ENCODE measurements around the gene NFYC.

NFYC gene

DNA sequence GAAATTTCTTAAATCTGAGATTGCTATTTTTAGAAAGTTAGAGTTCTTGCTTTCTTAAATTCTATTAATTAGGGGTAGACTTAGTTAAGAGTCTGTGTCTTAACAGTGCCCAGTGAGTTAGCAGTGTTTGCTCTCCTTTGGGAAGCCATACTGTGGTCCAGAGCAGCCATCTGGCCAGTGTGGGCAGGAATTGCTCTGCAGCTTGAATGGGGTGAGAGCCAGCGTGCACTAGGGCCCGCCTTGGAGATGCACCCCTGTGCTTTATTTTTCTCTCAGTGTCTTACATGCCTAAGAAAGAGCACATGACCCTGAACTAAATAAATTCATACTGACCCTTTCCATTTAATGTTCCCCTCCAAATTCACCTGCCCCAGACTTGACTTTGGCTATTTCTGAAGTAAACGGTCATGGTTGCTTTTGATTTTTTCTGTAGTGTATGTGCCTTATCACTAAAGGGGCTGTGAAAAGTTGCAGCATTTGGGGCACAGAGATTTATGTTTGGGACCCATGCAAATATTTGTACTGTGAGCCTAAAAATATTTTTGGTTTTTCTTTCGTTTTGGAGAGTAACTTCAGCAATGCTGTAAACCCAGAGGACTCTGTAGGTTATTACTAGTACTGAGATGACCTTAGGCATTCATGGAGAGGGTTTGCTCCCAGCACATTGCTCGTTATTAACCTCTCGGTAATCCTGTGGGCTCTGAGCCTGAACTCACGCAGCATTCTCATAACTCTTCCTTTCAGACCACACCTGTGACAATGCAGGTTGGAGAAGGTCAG is 70.8 kb downstream of the NFYC start:
- DNase-seq: no peak

DNA sequence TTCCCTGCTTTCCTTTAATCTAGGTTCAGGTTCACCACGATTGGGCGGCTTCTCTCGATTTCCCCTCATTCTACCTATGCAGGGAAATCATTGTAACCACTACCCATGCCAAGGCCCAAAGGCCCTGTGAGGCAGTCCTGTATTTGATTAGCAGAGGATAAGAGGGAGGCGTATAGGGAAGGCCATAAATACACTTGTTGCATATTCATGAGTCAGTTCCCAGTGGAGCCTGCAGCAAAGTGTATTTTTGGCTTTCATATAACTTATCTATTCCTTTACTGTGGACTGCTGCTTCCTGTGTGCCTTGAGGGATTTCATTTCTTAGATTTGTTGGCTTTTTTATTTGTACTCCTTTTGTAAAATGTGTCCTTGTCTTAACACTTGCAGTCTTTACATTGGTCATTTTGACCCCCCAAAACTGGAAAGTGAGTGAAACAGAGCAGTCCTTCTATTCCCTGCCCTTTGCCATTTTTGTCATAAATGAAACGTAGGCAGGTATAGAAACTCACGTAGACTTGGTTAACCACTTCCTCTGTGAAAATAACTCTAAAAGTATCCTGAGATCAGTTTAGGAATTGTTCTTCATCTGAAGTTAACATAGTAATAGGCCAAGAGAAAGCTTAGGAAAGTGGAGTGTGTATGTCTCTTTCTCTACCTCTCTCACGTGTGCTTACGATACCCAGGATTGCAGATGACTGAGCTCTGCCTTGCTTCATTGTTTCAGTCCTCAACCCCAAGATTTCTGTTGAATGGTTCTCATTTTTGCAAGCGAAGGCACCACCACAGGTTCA is 72.4 kb downstream of the NFYC start:
- DNase-seq: no peak

GRCh38 chr1:40764981-40765380 is 73.5 kb downstream of the NFYC start:
- DNase-seq: no peak

GRCh38 chr1:40766017-40766416 is 74.5 kb downstream of the NFYC start:
- no peak for DNase-seq

- no peak for DNase-seq
Observed at GRCh38 chr1:40766560-40766959, 75.1 kb downstream of the NFYC start.

- no peak for DNase-seq
Observed at GRCh38 chr1:40768146-40768990, 76.9 kb downstream of the NFYC start.

- DNase-seq: no peak
Observed at GRCh38 chr1:40769815-40770214, 78.3 kb downstream of the NFYC start.

- no peak for DNase-seq
Observed at GRCh38 chr1:40770296-40771070, 79.0 kb downstream of the NFYC start.

GRCh38 chr1:40772146-40772955 is 80.8 kb downstream of the NFYC start:
- no peak for DNase-seq

DNA sequence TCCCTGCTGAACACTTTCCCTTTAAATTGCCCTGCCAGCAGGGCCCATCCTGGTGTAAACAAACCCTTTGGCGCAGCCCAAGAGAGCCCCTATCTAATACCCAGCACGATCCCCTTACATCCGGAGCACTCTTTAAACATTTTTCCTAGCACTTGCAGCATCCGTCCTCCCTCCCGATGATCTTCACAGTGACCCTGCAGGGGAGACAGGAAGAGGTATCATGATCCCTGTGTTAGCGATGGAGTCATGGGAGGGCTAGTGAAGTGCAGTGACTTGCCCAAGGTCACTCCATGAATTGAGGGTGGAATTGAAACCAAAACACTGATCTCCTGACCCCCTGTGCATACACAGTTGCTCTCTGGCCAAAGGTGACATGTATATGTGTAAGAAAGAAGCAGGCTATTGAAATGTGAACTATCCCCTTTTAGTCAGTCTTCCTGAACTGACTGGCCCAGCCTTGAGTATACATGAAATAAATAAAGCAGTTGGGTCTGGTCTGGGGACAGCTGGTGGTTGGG is 82.3 kb downstream of the NFYC start:
- DNase-seq: no peak

DNA sequence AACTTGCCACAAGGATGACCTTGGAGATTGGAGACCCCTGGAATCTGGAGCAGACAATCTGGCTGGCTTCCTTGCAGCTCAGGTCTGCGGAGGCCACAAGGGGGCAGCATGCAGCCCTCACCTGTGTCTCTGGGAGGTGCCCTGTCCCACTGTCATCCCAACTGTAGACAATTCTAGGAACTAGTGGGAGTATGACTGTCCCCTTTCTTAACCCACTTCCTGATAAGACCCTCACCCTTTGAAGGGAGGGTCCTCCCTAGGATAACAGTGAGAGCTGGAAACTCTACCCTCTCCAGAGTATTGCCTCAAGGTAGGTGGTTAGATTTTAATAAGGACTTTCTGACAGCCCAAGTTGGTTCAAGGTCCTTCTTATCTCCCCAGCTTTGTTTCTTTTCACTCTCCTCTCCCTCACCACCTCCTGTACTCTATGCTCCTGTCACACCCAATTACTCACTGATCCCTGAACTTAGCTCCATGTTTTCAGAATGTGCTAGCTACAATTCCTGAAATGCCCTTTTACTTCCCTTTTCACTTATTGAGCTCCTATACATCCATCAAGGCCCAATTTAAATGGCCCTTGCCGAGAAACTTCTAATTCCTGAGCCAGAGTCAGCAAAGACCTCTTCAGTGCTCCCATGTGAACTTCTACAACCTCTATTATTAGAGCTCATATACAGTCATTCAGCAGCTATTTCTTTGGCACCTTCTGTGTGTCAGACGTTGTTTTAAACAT is 82.9 kb downstream of the NFYC start:
- DNase-seq: no peak

DNA sequence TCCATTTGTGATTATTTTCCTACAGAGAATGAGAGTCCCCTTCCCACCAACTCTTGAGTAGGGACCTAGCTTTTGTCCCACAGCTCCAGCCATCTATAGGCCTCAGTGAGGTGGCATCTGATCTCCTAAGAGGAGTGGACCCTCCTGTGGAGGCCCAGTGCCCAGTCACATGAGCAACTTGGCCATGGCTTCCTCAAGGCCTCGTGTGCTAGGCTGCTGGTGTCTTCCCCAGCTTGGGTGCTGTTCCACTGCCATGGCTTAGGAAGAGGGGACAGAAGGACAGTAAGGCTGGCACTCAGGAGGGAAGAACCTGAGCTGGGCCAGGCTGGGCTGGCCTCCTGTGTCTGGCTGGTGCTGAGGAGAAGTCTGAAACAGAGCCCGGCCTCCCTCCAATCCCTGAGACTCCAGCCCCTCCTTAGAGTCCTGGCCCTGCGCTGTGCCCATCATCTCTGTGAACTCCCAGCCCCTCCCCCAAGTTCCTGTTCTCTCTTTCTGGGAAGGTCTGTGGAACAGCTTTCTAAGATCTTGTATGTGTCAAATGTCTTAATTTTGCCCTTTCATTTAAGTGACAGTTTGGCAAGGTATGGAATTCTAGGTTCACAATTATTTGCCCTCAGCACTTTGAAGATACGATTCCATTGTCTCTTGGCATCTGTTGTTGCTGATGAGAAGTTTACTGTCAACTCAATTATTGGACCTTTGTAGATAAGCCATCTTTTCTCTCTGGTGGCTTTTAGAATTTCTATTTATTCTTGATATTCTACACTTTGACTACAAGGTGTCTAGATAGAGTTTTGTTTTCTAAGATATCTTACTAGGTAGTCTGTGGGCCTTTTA is 85.0 kb downstream of the NFYC start:
- no peak for DNase-seq

- no peak for DNase-seq
Observed at GRCh38 chr1:40777224-40777970, 85.9 kb downstream of the NFYC start.

GRCh38 chr1:40780678-40781607 is 89.4 kb downstream of the NFYC start:
- DNase-seq: no peak

DNA sequence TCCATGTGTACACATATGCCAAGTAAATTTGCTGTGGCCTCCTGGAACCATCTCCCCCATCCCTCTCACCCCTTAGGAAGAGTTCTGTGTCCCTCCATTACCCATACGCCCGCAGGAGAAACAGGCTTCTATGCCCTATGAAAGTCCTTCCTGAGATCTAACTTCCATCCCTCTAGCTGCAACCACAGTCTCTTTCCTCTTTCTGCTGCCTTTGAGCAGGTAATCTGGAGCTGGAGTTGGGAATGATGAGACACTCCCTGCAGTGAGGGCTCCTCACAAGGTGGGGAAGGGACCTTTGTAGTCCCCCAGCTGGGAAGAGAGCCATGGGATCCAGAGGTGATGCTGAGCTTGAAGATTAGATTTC is 90.1 kb downstream of the NFYC start:
- DNase-seq: no peak

- DNase-seq: no peak
Observed at GRCh38 chr1:40782371-40782956, 91.0 kb downstream of the NFYC start.

Measured in GOT3 (cell line).